Inflammatory macrophage treated with lipopolysaccharide for 1 hour (primary cell): ENCODE measurements around the gene IGSF1.

Experiments
- DNase-seq, 2 donors: peaks; one replicate each; pipeline ENCODE4 v3.0.0-alpha.2; 2020 to 2022

The IGSF1 gene

GRCh38 chrX:131288738-131289511 is at the start of gene IGSF1:
TSS of gene IGSF1 (minus strand) at chrX:131289306. CDS start at chrX:131286674, 2,632 bp downstream.
- no peak for DNase-seq

- no peak for DNase-seq
These were observed 43.2 kb upstream of the IGSF1 start for GRCh38 chrX:131332331-131332730.

GRCh38 chrX:131331152-131331551 is 42.0 kb upstream of the IGSF1 start:
- no peak for DNase-seq

GRCh38 chrX:131330735-131331134 is 41.6 kb upstream of the IGSF1 start:
- DNase-seq, result no peak

- no peak for DNase-seq
These were observed 33.5 kb upstream of the IGSF1 start for GRCh38 chrX:131322651-131323050.

GRCh38 chrX:131317326-131317725 is 28.2 kb upstream of the IGSF1 start:
- DNase-seq, result no peak

- DNase-seq, result no peak
These were observed 27.2 kb upstream of the IGSF1 start for GRCh38 chrX:131316260-131316659.

GRCh38 chrX:131308980-131309379 is 19.9 kb upstream of the IGSF1 start:
- no peak for DNase-seq

GRCh38 chrX:131306601-131307000 is 17.5 kb upstream of the IGSF1 start:
- no peak for DNase-seq

- no peak for DNase-seq
These were observed 16.8 kb upstream of the IGSF1 start for GRCh38 chrX:131305926-131306325.

GRCh38 chrX:131302701-131303100 is 13.6 kb upstream of the IGSF1 start:
- DNase-seq, result no peak

GRCh38 chrX:131301155-131301554 is 12.0 kb upstream of the IGSF1 start:
- no peak for DNase-seq

GRCh38 chrX:131298846-131299245 is 9.7 kb upstream of the IGSF1 start:
- no peak for DNase-seq

GRCh38 chrX:131298036-131298435 is 8.9 kb upstream of the IGSF1 start:
- DNase-seq, result no peak

GRCh38 chrX:131289527-131289926 is 421 bp upstream of the IGSF1 start:
- no peak for DNase-seq

GRCh38 chrX:131288188-131288587 is 918 bp downstream of the IGSF1 start:
- DNase-seq, result no peak

GRCh38 chrX:131287560-131288179 is 1.4 kb downstream of the IGSF1 start:
- DNase-seq, result no peak

GRCh38 chrX:131279617-131280016 is 9.5 kb downstream of the IGSF1 start:
- DNase-seq, result no peak

GRCh38 chrX:131279197-131279596 is 9.9 kb downstream of the IGSF1 start:
- DNase-seq, result no peak

GRCh38 chrX:131277543-131278136 is 11.5 kb downstream of the IGSF1 start:
- no peak for DNase-seq

- no peak for DNase-seq
These were observed 16.1 kb downstream of the IGSF1 start for GRCh38 chrX:131273011-131273410.

- DNase-seq, result no peak
These were observed 17.3 kb downstream of the IGSF1 start for GRCh38 chrX:131271826-131272225.

GRCh38 chrX:131271274-131271673 is 17.8 kb downstream of the IGSF1 start:
- DNase-seq, result no peak

GRCh38 chrX:131270080-131270479 is 19.0 kb downstream of the IGSF1 start:
- DNase-seq, result no peak
